GM12891 (cell line): Measurements from ENCODE around the gene TTC28.
"Not testable (repeated sequence)": the region's sequence is repeated elsewhere in the genome, so short reads cannot be mapped to it uniquely, and the experiment has no call there.

Experiments used
- DNase-seq: peaks from one replicate; pipeline ENCODE4 v3.0.0; 2011; ENCODE audit warnings: low spot score; ENCODE audit not compliant: insufficient read length
- FAIRE-seq: peaks from 2 replicates; lab custom pipeline; 2011; peaks lifted over from hg19 to GRCh38; lab: Jason Lieb, UNC
- PAX5 ChIP-seq: IDR thresholded peaks from 2 replicates; pipeline ENCODE4 v1.6.1; 2011; ENCODE audit warnings: low read length, moderate library complexity, mild to moderate bottlenecking; ENCODE audit not compliant: insufficient read depth, severe bottlenecking
- POLR2A ChIP-seq: IDR thresholded peaks from 2 replicates; pipeline ENCODE4 v1.6.1; 2011; ENCODE audit warnings: low read depth, low read length, control low read depth
- POLR2AphosphoS5 ChIP-seq: IDR thresholded peaks from 2 replicates; pipeline ENCODE4 v1.6.1; 2011; ENCODE audit warnings: low read depth, low read length, control low read depth
- POU2F2 ChIP-seq: IDR thresholded peaks from 2 replicates; pipeline ENCODE4 v1.6.1; 2011; ENCODE audit warnings: low read depth, mild to moderate bottlenecking, control low read depth, low read length, moderate library complexity
- SPI1 ChIP-seq: IDR thresholded peaks from 2 replicates; pipeline ENCODE4 v1.6.1; 2011; ENCODE audit warnings: low read depth, low read length, control low read depth
- TAF1 ChIP-seq: IDR thresholded peaks from 2 replicates; pipeline ENCODE4 v1.6.1; 2011; ENCODE audit warnings: low read depth, low read length, control low read depth

TTC28 gene

GRCh38 chr22:28581016-28581415, 98.6 kb downstream of the TTC28 start:
- FAIRE-seq = no peak
- TF ChIP-seq POU2F2 (no peak), TAF1 (no peak), POLR2AphosphoS5 (no peak), SPI1 (peak; percentile 55), PAX5 (no peak)
- no peak for DNase-seq

DNA sequence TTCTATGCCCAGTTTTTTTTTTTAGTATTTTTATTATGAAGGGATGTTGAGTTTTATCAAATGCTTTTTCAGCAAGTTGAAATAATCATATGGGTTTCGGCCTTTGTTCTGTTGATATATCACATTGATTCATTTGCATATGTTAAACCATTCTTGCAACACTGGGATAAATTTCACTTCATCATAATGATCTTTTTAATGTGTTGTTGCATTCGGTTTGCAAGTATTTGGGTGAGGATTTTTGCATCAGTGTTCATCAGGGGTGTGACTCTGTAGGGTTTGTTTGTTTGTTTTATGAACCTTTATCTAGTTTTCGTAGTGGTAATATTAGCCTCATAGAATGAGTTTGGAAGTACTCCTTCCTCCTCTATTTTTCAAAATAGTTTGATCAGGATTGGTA, 103.5 kb downstream of the TTC28 start:
- TF ChIP-seq POU2F2 (no peak), PAX5 (no peak), SPI1 (no peak), TAF1 (no peak), POLR2AphosphoS5 (no peak), POLR2A (no peak)
- DNase-seq = no peak
- FAIRE-seq = no peak

DNA sequence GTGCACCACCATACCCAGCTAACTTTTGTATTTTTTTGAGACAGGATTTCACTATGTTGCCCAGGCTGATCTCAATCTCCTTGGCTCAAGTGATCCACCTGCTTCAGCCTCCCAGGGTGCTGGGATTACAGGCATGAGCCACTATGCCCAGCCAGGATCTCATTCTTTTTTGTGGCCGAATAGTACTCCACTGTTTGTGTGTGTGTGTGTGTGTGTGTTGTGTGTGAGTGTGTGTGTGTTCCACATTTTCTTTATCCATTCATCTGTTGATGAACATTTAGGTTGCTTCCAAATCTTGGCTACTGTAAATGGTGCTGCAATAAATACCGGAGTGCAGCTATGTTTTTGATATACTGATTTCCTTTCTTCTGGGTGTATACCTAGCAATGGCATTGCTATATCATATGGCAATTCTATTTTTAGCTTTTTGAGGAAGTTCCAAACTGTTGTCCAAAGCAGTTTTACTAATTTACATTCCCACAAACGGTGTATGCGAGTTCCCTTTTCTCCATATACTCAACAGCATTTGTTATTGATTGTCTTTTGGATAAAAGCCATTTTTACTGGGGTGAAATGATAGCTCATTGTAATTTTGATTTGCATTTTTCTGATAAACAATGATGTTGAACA, 105.4 kb downstream of the TTC28 start:
- DNase-seq (no peak), FAIRE-seq (no peak)
- no peak for TF ChIP-seq POU2F2
- TF ChIP-seq POLR2A = no peak
- no peak for TF ChIP-seq POLR2AphosphoS5
- no peak for TF ChIP-seq SPI1
- TF ChIP-seq TAF1 = no peak

DNA sequence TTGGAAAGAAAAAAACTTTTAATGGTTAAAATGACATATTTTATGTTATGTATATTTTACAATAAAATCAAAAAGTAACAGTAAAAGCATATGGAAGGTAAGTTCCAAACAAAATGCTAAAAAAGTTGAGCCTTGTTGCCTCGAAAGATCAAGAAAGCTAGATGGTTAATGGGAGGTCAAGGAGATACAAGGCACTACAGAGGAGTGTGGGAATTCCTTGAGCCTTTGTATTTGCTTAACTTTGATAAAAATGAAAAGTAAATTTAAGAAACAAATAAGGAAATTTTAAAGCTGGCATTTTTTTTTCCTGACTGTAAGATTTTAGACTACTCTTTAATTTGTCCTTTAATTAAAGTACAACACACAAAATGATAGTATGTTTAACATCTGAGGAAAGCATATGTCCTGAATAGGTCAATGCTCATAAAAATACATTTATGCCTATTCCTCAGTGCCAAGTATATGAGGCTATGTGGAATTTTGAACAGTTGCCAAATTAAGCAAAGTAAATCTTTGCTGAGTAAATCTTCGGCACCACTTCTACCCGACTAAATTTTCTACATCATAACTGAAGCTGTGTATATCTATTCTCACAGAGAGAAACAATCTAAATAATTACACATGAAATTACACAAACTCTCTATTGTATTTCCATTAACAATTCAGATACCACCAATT, 108.8 kb downstream of the TTC28 start:
- TF ChIP-seq POLR2A = no peak
- no peak for TF ChIP-seq POLR2AphosphoS5
- TF ChIP-seq POU2F2 = no peak
- no peak for FAIRE-seq
- no peak for DNase-seq

DNA sequence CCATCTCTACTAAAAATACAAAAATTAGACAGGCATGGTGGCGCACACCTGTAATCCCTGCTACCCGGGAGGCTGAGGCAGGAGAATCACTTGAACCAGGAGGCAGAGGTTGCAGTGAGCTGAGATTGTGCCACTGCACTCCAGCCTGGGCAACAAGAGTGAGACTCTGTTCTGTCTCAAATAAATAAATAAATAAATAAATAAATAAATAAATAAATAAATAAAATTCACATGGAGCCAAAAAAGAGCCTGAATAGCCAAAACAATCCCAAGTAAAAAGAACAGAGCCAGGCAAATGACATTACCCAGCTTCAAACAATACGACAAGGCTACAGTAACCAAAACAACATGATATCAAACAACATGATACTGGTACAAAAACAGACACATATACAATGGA, 110.7 kb downstream of the TTC28 start:
- FAIRE-seq, DNase-seq: not testable (repeated sequence)

DNA sequence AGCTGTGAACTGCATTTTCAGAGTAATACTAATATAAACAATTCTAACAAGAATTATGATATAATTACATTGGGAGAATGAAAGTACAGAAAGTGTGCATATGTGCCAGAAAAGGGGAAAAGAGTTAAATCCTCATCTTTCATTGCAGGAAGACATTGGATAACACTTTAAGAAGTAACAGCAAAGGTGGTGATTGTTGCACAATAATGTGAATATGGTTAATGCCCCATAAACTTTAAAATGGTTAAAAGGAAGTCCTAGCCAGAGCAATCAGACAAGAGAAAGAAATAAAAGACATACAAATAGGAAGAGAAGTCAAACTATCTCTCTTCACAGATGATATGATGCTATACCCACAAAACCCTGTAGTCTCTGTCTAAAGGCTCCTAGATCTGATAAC, 111.5 kb downstream of the TTC28 start:
- DNase-seq = no peak
- TF ChIP-seq SPI1 (no peak), POLR2A (no peak), PAX5 (no peak), POU2F2 (no peak), POLR2AphosphoS5 (no peak), TAF1 (no peak)
- FAIRE-seq = no peak

- DNase-seq, FAIRE-seq: not testable (repeated sequence)
Observed at GRCh38 chr22:28566920-28567499, 112.6 kb downstream of the TTC28 start.

GRCh38 chr22:28563636-28564035, 116.0 kb downstream of the TTC28 start:
- TF ChIP-seq POLR2AphosphoS5 (no peak), TAF1 (no peak), PAX5 (no peak), SPI1 (no peak), POU2F2 (no peak), POLR2A (no peak)
- DNase-seq = no peak
- FAIRE-seq = no peak

GRCh38 chr22:28562324-28562723, 117.3 kb downstream of the TTC28 start:
- TF ChIP-seq TAF1 (no peak), POLR2AphosphoS5 (no peak), POLR2A (no peak), PAX5 (no peak), SPI1 (no peak), POU2F2 (no peak)
- DNase-seq (no peak), FAIRE-seq (no peak)

GRCh38 chr22:28560743-28561101, 118.9 kb downstream of the TTC28 start:
- not testable (repeated sequence) for DNase-seq, FAIRE-seq

DNA sequence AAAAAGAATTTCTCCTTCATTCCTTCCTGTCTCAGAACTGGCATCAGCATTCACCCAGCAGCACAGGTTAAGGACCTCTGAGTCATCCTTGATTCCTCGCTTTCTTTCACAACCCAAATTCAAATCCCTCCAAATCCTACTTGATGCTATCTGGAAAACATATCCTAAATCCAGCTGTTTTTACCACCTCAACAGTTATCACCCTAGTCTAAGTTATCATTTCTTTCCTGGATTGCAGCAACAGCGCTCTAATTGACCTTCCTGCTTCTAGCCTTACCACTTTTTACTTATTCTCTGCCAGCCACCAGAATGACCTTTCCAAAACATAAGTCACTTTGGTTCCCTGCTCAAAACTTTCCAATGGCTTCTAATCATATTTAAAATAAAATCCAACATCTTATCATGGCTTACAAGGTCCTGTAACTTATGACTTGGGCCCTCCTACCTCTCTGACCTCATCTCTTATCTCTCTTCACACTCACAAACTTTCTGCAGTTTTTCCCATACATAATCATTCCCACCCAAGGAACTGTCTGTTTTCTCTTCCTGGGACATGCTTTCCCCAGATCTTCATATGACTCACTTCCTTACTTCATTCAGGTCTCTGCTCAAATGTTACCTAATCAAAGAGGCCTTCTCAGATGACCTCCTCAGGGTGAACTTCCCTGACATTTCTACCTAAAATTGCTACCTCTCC, 119.4 kb downstream of the TTC28 start:
- TF ChIP-seq TAF1 (no peak), POLR2A (no peak), SPI1 (no peak), POU2F2 (no peak), POLR2AphosphoS5 (no peak), PAX5 (no peak)
- FAIRE-seq (no peak), DNase-seq (no peak)
